ENCODE results near the gene MYL3.
A peak's percentile ranks its signal among the peaks of the same experiment; 100 is the strongest.

MYL3 gene

GRCh38 chr3:46883054-46883829, 20.0 kb upstream of the MYL3 start:
- DNase-seq (ENCODE audit: low read depth in 2 of 2), result no peak

DNA sequence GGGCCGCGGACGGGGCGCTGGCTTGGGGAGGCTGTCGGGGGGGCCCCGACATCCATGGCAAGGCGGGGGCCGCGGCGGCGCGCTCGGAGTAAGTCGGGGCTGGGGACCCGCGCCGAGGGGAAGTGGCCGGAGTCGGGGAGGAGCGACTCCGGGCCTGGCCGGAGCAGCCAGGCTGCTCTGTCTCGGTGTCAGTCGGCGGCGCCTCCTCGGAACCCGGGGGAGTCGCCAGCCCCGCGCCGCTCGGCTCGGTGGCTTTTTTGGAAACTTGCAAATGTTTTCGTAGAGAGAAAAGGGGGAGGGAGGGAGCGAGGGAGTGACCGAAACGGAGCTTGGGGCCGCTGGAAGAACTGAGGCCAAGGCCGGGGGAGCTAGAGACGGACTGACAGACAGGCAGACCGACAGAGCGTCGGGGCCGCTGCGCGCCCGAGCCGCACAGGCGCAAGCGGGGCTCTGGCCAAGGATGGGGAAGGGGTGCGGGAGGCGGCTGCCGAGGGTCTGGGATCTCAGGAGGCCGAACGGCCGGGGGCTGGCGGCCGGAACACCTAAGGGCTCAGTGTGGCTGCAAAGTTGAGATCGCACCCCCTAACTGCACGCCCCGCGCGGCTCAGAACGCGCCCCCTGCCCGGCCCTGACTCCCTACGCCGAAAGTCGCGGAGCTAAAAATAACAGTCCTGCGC, 19.3 kb upstream of the MYL3 start:
- DNase-seq (ENCODE audit: low read depth in 2 of 2), result no peak

DNA sequence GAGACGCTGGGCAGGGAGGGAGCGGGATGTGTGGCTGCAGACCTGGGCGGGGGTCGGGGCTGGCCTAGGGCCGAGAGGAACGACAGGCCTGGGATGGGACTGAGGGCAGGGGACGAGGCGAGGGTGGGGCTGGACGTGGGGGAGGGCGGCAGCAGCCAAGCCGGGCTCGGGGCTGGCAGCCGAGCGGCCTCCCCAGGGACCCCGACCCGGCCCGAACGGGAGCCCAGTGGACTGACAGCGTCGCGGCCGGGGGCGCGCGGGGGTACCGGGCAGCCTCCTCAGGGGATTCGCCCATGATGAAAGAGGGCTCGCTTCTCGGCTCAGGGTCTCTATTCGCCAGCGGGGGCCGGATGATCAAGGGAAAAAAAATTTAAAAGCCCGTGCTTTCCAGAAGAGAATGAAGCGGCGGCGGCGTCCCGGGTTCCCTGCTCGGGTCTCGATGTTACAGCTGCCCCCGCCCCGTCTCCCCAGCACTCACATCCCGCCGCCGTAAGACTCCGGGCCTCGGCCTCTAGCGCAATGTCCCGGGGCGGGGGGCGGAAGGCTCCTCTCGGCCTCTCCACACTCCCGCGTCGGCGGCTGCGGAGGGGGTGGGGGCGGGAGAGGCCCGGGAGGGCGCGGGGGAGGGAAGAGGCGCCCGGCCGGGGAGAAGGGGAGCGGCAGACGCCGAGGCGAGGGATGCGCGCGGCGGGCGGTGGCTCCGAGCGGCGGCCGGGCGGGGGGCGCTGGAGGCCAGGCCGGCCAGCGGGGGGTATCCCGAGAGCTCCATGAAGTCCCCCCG, 18.5 kb upstream of the MYL3 start:
- DNase-seq (ENCODE audit: low read depth in 2 of 2), result no peak

DNA sequence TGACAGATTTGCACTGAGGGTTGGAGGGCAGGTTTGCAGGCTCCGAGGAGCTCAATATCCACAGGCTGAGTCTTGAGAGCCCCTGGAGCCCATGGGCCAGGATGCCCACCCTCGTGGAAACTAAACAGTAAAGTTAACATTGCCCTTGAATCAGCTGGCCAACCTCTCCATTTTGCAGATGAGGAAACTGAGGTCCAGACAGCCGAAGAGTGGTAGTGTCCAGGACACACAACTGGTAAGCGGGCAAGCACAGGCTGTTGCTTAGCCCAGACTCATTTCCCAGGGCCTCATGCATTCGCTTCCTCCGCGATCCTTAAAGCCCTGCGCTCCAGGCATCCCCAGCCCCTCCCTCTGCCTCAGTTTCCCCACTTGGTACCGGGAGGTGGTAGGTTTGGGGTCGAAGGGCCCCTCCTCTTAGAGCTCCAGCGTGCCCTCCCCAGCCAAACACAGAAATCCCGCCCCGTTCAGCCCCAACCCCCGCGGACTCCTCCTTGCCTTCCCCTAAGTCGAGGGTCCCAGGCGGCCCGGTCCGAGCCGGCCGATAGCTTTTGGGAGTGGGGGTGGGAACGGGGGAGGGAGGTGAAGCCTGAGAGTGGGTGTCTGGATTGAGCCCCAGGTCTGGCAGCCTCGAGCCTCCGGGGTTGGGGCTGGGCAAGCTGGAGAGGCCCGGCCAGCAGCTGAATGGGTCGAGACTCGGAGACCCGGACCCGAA, 17.8 kb upstream of the MYL3 start:
- DNase-seq (ENCODE audit: low read depth in 2 of 2), result no peak

- DNase-seq (ENCODE audit: low read depth in 2 of 2), result no peak
Observed at GRCh38 chr3:46878781-46879436, 15.7 kb upstream of the MYL3 start.

- DNase-seq (ENCODE audit: low read depth in 2 of 2), result no peak
Observed at GRCh38 chr3:46877406-46878125, 14.3 kb upstream of the MYL3 start, which contains the start of gene PTH1R. Gene PTH1R, plus strand, starts transcription at chr3:46877721. Its CDS starts 5,839 bp downstream, at chr3:46883560.

DNA sequence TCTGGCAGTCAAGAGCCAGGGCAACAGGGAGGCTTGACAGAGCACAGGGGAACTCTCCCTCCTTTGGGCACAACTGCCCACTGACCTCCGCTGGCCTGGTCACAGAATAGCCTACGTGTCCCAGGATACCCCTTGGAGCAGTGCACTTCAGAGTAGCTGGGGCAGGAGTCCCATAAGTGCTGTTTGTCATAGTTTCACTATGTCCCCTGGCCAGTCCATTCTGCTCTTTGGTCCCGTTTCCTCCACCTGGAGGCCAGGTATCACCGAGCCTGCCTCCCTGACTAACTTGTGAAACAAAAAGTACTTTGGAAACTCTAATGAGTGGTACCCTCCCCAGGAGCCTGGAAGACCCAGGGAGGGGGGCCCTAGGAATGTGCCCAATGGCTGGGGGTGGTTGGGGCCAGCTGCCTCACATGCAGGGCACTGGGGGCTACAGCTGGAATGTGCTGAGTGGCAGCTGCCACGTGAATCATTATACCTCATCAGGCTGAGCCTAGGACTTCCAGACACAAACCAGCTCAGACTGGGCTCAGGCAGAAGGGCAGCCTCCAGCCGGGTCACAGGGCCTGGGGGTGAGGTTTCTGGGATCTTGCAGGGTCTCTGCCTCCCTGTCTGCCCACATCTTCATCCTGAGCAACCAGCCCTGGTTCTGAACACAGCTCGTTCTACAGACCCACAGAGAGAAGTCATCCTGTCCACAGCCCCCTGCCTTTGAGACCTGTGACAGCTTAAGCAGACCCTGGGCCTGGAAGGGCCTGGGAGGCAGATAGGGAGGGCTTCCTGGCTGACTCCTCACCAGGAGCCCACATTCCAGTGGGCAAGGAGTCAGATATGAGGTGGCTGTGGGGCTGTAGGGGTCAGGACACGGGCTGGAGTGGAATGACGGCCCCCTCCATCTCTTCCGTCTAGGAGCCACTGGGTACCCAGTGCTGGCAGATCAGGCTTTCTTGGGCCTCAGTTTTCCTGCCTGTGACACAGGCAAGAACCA, 13.4 kb upstream of the MYL3 start:
- no peak for DNase-seq (ENCODE audit: low read depth in 2 of 2)

DNA sequence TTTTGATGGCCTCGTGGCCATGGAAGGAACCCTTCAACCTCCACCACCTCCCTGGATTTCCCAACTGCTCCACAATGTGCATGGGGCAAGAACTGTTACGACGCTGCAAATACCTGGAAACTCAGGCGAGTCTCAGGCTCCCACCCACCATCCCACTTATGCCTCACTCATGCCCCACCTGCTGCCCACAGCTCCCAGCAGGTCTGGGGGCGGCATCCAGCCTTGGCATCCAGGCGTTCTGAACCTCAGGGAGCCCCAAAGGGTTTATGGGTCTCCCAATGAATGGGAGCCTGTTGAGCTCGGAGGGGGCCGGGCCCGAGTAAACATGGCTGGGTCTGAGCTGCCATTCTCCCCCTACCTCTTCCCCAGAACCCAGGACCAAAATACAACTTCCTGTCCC, 12.3 kb upstream of the MYL3 start:
- no peak for DNase-seq (ENCODE audit: low read depth in 2 of 2)

- no peak for DNase-seq (ENCODE audit: low read depth in 2 of 2)
Observed at GRCh38 chr3:46874430-46874829, 11.2 kb upstream of the MYL3 start.

GRCh38 chr3:46873521-46873920, 10.3 kb upstream of the MYL3 start:
- no peak for DNase-seq (ENCODE audit: low read depth in 2 of 2)

- DNase-seq (ENCODE audit: low read depth in 2 of 2), result no peak
Observed at GRCh38 chr3:46871222-46871621, 8.0 kb upstream of the MYL3 start.

- no peak for DNase-seq (ENCODE audit: low read depth in 2 of 2)
Observed at GRCh38 chr3:46870651-46871050, 7.4 kb upstream of the MYL3 start.

GRCh38 chr3:46869440-46869839, 6.2 kb upstream of the MYL3 start:
- DNase-seq (ENCODE audit: low read depth in 2 of 2), result no peak

GRCh38 chr3:46868948-46869347, 5.7 kb upstream of the MYL3 start:
- no peak for DNase-seq (ENCODE audit: low read depth in 2 of 2)

- DNase-seq (ENCODE audit: low read depth in 2 of 2), result no peak
Observed at GRCh38 chr3:46868287-46868686, 5.0 kb upstream of the MYL3 start.

DNA sequence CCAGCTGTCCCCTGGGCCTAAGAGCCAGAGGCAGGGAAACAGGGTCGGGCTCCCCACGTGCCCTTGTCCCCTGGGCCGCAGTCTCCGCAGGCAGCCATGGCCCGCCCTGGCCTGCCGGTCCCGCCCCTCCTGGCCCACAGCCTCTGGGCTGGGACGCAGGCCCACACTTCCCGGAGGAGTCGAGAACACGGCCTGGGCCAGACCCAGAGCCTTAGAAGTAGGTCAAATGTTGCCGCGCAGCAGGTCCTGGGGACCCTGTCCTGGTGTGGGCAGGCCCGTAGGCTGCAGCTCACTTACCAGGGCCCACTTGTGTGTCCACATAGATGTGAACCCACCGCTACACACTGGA, 4.3 kb upstream of the MYL3 start:
- DNase-seq (ENCODE audit: low read depth in 2 of 2), result no peak

DNA sequence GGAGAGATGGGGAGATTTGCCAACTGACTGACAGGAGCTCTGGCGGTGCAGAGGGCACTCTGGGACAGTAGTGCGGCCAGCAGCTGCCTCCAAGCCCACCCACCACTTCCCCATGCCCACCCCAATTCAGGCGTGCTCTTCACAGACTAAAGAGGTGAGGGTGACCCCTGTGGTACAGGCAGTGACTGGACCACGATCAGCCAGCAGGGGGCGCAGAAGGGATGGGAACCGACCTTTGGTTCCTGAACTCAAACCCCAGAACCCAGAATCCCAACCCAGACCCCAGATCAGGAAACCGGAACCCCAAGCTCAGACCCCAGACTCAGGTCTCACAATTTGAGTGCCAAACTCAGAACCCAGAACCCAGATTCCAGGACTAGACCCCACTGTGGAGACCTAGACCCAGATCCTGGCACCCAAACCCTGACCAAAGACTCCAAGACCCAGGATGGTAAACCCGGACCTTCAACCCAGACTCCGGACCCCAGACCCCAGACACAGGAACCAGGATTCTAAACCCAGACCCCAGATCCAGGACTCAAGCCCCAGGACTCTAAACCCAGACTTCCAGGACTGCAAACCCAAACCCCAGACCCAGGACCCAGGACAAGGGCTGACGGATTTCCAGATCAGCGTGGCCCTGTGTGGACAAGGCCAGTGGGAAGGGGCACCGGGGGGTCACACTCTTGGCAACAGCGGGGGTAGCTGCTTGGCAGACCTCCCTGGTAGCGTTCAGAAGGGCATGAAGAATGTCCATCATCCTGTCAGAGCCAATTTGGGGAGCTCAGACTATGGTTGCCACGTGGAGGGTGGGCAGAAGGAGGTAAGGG, 3.7 kb upstream of the MYL3 start:
- DNase-seq (ENCODE audit: low read depth in 2 of 2), result peak; percentile 63 to 66

DNA sequence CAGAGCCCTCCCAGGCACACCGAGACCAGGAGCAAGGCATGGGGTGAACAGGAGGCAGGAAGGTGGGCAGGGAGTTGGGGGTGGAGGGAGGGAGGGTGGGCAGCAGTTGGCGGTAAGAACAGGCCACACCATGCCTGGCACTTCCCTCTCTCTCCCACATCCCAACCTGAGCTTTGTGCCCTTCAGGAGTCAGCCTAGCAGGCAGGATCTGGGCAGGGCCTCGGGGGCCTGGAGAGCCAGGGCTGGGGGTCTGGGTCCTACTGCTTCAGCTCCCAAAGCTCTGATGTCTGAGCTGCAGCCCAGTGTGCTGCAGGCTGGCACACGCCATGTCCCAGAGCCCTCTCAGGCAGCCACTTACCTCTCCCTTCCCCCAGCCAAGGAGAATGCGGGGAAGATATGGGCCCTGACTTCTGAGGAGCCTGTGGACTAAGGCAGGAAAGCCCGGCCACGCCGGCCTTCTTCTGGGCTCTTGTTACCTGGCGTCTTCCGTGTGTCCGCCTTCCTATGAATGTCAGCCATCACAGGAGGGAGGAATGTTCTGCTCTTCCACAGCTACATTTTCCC, 2.9 kb upstream of the MYL3 start:
- DNase-seq (ENCODE audit: low read depth in 2 of 2), result no peak

All from stimulated activated CD8-positive, alpha-beta memory T cell treated with anti-CD3 and anti-CD28 coated beads, Interleukin-7, amount 100 ng/mL, for 4 hours (primary cell).